ENCODE measurements around the gene CASP4.
"Not testable (repeated sequence)": the region's sequence is repeated elsewhere in the genome, so short reads cannot be mapped to it uniquely, and the experiment has no call there.

The CASP4 gene

GRCh38 chr11:104968355-104968855, at the start of gene CASP4:
Gene CASP4 (minus strand): TSS chr11:104968574. CDS start chr11:104968525, 49 bp downstream.
- peak; percentile 52 for DNase-seq

DNA sequence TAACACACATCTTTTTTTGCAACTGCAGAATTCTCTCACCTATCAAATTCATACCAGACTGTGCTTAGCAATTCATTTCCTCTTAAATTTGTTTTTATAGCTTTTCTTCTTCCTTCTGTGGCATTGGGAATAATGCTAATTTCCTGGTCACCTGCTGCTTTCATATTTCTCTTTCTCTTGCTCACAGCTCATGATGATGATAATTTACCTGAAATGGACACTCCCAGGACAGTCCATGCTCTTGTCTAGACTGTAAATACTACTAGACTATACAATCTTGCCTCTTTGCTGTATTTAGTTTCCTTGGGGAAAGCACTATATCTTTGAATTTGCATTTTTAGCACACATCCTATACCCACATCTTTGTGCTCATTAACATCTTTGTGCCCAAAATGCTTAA, 39.1 kb upstream of the CASP4 start:
- no peak for DNase-seq

DNA sequence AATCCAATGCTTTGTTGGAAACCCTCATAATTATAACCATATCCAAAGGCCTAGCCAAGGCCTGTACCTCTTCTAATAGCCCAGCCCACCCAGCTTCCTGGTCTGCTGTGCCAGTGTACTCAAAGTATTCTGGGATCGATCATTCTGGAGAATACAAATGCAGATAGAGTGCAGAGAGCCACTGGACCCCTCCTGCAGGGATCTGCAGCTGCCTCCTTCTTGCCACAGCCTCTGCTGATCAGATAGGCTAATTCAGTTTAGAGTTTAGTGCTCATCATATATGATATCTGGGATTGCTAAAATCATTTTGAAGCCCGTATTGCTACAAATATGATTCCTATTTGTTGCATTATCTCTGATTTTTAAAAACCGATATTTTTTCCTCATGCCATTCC, 37.1 kb upstream of the CASP4 start:
- DNase-seq, result no peak

GRCh38 chr11:105004021-105004420, 35.6 kb upstream of the CASP4 start:
- DNase-seq, result no peak

DNA sequence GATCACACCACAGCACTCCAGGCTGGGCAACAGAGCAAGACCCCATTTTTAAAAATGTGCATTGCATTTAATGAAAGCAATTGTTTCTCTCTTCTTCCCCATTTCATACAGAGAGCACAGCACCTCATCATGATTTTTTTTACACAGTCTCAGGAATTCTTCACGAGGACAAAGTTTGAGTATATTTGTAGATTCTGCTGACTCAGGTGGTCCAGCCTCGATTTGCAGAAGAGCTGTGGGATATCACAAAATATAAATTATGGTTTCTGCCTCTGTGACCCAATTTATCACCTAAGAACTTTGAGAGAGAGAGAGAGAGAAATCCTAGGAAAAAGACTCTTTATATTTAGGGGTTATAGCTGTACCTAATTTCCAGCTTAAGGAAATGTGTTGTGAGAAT, 34.8 kb upstream of the CASP4 start:
- DNase-seq, result no peak

- DNase-seq, result no peak
Observed at GRCh38 chr11:105000797-105001196, 32.4 kb upstream of the CASP4 start.

- no peak for DNase-seq
Observed at GRCh38 chr11:105000167-105000566, 31.8 kb upstream of the CASP4 start.

GRCh38 chr11:104999721-105000120, 31.3 kb upstream of the CASP4 start:
- DNase-seq, result no peak

DNA sequence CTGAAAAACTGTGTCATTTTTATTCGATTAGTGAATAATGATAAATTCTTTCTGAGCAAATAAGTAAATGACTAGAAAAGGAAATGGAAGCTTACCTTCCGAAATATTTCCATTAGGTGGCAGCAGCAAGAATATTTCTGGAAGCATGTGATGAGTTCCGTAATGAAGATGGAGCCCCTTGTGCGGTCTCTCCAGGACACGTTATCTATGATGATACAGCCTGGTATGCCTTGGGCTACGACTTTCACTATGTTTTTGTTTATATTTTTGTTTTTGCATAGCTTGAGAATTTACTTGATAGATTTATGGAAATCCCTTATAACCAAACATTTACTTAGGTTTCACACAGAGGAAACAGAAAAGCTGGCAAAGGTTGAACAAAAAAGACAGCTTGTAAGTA, 28.9 kb upstream of the CASP4 start:
- DNase-seq, result no peak

DNA sequence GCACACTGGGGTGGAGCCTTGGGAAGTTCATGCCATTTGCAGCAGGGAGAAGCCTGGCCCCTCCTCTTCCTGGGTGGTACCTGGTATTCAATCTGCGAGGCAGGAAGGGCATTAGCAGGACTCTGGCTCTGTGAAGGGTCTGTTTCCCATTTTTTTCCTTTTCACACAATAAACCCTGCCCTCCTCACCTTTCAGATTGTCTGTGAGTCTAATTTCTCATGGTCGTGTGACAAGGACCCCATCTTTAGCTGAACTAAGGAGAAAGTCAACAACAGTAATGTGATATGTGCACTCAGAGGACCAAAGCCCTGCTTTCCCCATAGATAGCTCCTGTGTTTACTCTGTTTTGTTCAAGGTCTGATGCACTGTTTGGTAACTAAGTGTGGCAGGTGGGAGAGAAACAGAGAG, 26.6 kb upstream of the CASP4 start:
- DNase-seq, result no peak

DNA sequence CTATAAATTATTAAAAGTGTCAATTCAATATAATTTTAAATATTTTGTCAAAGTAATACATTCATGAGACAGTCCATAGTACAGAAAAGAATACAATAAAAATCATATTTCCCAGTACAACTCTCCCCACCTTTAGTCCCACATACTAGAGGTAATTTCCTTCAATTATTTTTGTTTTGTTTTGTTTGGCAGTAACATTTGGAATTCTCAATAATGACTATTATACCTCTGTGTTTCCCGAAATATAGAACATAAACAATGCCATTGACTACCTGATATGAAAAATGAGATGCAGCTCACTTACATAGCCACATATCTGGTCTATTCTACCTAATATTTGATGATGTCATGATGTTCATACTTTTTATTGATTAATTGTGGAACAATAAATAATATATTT, 24.4 kb upstream of the CASP4 start:
- DNase-seq, result no peak

DNA sequence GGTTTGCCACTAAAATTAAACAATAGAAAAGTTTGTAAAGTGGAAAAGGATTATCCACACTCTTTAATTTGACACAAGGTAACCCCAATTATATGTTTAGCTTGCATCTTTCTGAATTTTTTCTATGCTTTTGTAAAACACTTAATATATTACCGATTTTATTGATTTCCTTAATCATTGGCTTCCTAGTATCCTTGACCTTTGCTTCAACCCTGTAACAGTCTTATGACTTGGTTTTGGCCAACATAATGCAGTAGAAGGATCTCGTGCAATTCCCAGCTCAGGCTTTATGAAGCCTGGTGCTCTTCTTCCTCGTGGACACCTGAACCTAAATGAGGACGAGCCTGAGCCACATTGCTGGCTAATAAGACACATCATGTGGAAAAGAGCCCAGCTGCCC, 23.6 kb upstream of the CASP4 start:
- DNase-seq, result no peak

GRCh38 chr11:104984808-104985207, 16.4 kb upstream of the CASP4 start:
- no peak for DNase-seq

GRCh38 chr11:104979839-104980238, 11.5 kb upstream of the CASP4 start:
- no peak for DNase-seq

DNA sequence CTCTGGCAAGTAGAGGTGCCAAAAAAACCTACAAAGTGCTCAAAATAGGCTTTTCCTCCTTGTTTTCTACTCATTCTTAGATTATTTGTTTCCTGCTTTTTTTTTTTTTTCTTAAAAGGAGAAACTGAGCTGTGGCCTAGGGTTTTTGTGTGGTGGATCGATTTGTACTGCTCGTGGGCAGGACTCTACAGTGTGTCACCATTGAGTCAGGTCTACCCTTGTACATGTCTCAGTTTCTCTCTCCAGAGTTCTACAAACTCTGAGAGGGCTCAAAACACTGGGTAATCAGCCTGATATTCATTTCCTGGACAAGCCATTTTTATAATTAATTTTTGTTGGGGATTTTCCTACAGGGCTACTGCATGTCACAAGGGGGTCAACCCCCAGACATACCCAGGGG, 5.2 kb upstream of the CASP4 start:
- DNase-seq, result no peak

DNA sequence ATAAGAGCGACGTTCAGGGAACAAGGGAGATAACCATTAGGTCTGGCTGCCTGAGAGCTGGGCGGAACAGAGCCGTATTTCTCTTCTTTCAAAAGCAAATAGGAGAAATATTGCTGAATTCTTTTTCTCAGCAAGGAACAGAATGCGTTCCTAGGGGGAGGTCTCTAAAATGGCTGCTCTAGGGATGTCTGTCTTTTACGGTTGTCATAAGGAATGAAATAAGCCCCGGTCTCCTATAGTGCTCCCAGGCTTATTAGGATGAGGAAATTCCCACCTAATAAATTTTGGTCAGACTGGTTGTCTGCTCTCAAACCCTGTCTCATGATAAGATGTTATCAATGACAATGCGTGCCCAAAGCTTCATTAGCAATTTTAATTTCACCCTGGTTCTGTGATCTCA, 4.5 kb upstream of the CASP4 start:
- DNase-seq, result not testable (repeated sequence)

GRCh38 chr11:104970756-104971155, 2.4 kb upstream of the CASP4 start:
- no peak for DNase-seq

GRCh38 chr11:104968856-104969776, 742 bp upstream of the CASP4 start:
- DNase-seq, result peak; percentile 6

DNA sequence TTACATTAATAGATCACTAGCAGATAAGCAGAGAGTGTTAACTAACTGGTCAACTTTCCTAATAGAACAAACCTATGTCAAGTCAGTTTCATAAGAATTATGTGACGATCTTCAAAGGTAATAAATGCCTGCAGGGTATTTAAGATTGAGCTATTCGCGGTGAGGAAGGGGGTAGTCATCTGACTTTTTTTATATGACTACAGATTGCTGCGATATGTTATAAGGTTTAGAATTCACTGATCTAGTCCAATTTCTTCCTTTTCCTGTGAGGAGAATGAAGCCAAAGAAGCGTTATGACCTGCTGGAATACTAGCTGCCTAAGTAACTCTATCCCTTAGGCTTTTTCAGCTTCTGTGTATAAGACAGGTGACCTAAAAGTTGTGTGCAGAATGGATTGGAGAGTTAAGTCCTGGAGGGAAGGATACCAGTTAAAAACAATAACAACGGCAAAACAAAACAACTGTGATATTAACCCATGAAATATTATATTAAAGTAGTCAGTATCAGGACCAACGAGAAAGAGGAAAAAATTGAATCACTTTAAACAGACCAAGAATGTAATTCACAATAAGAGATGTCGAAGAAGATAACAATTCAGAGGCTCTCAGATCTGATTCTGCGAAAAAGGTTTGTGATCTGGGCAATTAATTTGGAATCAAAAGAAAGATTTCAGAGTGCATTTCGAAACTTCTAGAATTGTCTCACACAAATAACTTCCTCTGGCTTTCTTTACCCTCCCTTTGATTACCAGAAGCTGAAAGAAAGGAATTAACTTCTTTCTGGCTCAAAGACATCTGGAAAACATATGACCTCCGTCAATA, 630 bp downstream of the CASP4 start:
- DNase-seq, result no peak

GRCh38 chr11:104965735-104966134, 2.6 kb downstream of the CASP4 start:
- DNase-seq, result no peak

DNA sequence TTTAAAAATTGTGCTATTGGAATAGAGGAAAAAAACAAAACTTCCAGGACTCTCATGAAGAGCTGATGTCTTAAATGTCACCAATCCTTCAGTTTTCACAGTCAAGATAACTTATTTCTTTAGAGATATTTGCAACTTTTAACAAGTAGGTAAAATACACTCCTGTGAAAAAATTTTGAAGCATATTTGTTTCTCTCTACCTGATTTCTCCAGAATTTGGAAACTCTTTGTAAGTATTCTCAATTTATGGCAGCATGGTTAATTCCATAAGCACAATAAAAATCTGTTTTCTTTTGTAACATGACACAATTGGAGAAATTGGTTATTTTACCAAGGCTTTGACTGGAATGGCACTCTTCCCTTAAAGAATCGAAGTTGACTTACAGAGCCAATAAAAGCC, 4.1 kb downstream of the CASP4 start:
- DNase-seq, result no peak

DNA sequence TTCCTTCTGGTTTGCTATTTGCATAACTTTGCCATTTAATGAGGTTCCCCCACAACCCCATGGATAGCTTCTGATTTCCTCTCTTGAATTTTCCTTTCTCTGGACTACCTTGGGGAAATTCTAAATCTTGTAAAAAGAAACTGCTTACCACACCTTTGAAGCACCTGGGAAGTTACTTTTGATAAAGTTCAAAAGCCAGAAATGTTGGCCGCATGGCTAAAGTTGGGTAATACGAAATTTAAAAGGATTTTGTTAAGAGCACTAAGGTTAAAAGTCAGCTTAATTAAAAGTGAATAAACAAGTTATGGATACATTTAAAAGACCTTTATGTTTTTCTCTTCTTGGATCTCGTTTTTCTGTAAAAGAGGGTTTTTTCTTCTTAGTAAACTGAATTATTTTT, 5.5 kb downstream of the CASP4 start:
- DNase-seq, result no peak

GRCh38 chr11:104957280-104957679, 11.1 kb downstream of the CASP4 start:
- no peak for DNase-seq

DNA sequence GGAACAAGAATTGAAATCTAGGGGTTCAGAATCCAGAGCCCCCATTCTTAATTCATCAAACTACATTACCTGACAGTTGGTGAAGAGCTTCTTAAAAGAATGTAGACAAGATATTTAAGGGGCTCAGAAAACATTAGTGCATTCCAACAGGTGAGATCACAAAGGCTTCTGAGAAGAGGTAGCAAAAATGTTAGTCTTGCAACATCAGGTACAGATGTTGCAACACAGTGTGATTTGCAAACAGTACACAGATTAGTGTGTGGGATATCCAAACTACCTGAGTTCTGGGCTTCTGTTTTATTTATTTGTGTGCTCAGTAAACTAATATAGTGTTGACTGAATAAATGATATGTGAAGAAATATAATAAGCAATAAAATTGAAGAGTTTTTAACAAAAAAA, 11.8 kb downstream of the CASP4 start:
- no peak for DNase-seq
